AG20443 (cell line): ENCODE results near the gene BNIP5.

ENCODE experiments used
- DNase-seq: peaks from one replicate; pipeline ENCODE4 v3.0.0; 2012; ENCODE audit warnings: low spot score, mixed read lengths

Gene BNIP5

DNA sequence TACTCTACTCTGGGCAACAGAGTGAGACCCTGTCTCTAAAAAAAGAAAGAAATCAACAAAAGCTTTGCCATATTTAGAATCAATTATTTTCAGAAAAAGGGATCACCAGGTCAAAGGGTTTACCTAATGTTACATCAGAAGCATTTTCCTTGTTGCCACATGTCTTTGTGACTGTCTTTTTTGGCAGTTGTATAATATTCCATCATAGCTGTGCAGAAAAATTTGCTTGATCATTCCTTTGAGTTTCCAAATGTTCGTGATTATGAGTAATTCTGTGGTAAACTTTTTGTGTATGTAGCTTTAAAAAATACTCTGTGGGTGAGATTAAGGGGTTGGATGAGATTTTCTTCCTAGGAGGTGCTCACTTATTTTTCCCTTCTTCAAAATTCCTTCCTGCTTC is 40.4 kb downstream of the BNIP5 start:
- peak; percentile 62 for DNase-seq

DNA sequence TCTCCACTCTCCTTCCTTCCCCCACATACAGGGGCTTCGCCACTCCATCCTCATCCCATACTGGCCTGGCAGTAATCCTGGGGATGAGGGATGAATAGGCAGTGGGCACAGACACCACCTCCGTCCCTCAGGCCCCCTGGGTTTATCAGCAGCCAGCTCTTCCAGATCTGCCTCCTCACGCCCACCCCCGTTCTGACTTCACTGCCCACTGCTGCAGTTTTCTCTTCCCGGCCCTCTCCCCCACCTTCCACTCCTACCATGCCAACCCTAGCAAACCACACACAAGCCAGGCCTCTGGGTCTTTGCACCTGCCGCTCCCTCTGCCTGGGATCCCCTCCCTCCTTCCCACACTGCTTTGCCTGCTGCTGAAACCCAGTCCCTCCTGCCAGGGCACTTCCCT is 44.5 kb downstream of the BNIP5 start:
- no peak for DNase-seq

GRCh38 chr6:36290668-36291620 is 45.7 kb downstream of the BNIP5 start:
- no peak for DNase-seq

- DNase-seq: no peak
Observed at GRCh38 chr6:36289281-36289878, 47.3 kb downstream of the BNIP5 start.

DNA sequence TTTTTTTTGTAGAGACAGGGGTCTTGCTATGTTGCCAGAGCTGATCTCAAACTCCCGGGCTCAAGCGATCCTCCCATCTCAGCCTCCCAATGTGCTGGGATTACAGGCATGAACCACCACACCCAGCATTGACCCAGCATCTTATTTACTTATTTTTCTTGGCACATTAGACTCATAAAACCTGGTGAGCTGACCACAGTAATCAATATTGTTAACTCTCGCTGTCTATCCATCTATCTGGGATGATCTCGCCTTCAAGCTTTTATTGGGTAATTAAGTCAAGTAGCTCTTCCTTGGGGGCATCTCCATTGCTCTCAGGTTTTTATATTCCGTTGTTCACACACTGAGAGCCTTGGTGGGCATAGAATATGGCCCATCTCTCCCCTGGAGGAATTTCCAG is 49.8 kb downstream of the BNIP5 start:
- DNase-seq: no peak

DNA sequence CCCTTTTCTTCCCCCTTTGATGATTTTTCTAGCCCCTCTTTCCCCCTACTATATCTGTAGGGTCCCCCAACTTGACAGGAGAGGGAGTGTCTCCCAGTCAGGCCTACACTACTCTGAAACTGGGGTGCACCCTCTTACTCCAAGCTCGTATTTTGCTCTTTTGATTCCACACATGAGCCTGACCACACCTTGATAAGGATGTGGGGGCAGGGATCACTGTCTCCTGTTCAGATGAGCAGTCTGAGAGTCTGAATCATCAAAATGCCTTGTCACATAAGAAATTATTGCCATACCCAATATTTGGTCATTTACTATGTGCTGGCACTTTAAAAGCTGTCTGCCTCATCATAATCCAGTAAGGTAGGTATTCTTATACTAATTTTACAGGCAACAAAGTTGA is 50.9 kb downstream of the BNIP5 start:
- no peak for DNase-seq

GRCh38 chr6:36285187-36285671 is 51.5 kb downstream of the BNIP5 start:
- DNase-seq: no peak

DNA sequence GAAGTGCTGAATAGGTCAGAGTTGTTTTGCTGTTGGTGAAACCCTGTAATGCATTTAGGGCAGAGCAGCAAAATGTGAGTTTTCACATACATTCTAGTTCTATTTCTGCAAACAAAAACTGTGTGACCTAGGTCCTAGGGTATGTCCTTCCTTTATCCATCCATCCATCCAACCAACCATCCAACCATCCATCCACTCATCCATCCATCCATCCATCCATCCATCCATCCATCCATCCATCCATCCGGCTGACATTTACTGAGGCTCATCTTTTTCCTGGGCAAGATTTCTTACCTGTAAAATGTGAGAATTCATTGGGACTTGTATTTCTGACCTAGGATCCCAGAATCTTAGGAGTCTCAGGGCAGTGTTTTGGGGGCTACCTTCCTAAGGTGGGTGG is 52.3 kb downstream of the BNIP5 start:
- no peak for DNase-seq

GRCh38 chr6:36283608-36284007 is 53.1 kb downstream of the BNIP5 start:
- DNase-seq: no peak

- DNase-seq: no peak
Observed at GRCh38 chr6:36280983-36281382, 55.7 kb downstream of the BNIP5 start.

DNA sequence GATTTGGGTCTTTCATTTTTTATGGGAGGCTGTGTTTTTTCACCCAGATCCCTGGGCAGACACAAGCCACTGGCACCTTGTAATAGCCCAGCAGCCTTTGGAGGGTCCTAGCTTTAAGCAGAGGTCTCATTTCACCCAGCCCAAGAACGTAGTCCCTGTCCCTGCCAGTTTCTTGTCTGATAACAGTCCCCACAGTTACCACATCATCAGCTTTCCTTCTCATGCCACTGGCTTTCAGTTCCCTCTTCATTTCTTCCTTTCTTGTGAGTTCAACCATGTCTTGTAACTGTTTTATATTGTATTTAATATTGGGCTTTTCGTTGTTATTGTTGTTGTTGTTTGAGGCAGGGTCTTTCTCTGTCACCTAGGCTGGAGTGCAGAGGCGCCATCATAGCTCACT is 56.2 kb downstream of the BNIP5 start:
- no peak for DNase-seq

DNA sequence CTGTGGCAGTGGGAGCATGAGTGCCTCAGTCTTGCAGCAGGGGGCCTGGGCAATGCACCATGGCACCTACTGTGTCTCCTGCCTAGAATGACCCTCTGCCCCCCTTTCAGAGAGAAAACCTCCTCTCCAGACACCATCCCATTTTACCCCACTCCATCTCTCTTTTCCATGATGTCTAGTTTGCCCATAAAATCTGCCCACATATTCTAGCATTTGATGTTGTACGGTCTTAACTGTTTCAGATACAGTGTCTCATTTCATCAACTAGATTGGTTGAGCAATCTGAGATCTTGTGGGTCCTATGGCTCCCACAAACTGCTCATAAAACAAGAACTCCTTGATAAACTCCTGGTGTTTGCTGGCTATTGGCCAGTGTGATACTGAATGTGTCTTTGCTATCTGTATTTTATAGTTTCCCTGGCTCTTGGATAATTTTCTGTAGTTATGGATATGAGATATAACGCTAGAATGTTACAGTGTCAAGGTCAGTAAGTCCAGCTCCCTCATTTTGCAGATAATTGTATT is 58.7 kb downstream of the BNIP5 start:
- DNase-seq: no peak

- no peak for DNase-seq
Observed at GRCh38 chr6:36276581-36277536, 59.8 kb downstream of the BNIP5 start.

GRCh38 chr6:36273802-36274514 is 62.7 kb downstream of the BNIP5 start:
- DNase-seq: no peak

- DNase-seq: no peak
Observed at GRCh38 chr6:36273067-36273466, 63.6 kb downstream of the BNIP5 start.

DNA sequence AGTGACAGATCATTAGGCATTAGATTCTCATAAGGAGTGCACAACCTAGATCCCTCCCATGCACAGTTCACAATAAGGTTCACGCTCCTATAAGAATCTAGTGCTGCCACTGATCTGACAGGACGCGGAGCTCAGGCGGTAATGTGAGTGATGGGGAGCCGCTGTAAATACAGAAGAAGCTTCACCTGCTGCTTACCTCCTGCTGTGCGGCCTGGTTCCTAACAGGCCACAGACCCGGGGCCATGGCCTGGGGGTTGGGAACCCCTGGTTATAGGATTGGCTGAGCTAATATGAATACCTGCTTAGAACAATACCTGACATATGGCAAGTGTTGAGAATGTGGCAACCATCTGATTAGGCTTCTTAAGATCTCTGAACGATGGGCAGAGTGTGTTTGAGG is 64.5 kb downstream of the BNIP5 start:
- no peak for DNase-seq

DNA sequence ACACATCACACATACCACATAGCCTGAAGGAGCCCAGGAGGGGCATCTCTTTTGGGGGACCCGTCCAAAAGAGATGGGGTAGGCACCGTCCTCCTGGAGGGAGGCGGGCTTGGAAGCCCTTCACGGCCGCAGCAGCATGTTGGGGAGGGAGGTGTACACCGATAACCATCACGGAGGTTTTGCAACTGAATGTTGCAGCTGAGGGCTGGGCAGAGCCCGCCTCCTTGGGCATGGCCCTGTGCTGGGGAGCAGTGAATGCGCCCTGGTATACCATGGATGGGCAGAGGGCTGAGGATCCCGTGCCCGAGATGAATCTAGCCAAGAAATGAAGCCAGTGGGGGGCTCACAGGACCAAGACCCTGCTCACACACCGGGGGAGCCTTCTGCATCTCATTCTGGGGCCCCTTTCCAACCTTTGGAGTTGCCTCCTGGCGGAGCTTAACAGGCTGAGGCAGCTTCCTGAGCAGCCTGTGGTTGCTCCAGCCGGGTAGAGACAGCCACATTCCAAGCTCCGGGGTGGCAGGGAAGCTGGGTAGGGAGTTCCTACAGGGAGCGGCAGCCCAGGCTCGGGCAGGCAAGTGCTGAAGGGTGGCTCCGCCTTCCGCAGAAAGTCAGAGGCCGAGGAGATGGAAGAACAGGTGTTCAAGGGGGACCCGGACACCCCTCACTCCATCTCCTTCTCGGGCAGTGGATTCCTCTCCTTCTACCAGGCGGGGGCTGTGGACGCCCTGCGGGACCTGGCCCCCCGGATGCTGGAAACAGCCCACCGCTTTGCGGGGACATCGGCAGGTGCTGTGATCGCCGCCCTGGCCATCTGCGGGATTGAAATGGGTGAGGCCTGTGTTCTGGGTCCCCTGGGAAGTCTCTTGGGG is 66.6 kb downstream of the BNIP5 start, which contains the start of gene PNPLA1:
Gene PNPLA1 (plus strand): TSS at position 227 of the 872 bp plus-strand sequence. CDS start 400 bp downstream, at position 627.
- no peak for DNase-seq

- DNase-seq: peak; percentile 65
Observed at GRCh38 chr6:36268478-36269275, 68.0 kb downstream of the BNIP5 start.
